Hindlimb muscle (tissue), 1 donor: ENCODE results near the gene PFDN2. TPM values are rescaled to one million over a fixed set of nuclear protein-coding genes. Genes with fewer than 3 reads are reported as not detected.
"Not testable (repeated sequence)": the region's sequence is repeated elsewhere in the genome, so short reads cannot be mapped to it uniquely, and the experiment has no call there.

Experiments
- DNase-seq: peaks from one replicate; pipeline ENCODE4 v3.0.0-alpha.2; 2013
- polyA plus RNA-seq: library from polyadenylated mRNA; unstranded; fragments of 120-200 nt; gene quantifications from one replicate; pipeline ENCODE4 v1.2.1, GENCODE V29; 2013; ENCODE audit not compliant: insufficient read length

PFDN2 gene
- polyA plus RNA-seq, 1 donor, result 66.3 TPM

- no peak for DNase-seq
Measured at GRCh38 chr1:161138431-161138830, 20.6 kb upstream of the PFDN2 start.

- no peak for DNase-seq
Measured at GRCh38 chr1:161137881-161138280, 20.0 kb upstream of the PFDN2 start.

GRCh38 chr1:161133220-161133740 lies 15.4 kb upstream of the PFDN2 start:
- no peak for DNase-seq

GRCh38 chr1:161132410-161133219 lies 14.8 kb upstream of the PFDN2 start, which contains the start of gene DEDD:
TSS of gene DEDD (minus strand) at chr1:161132667. CDS start at chr1:161124462, 8,205 bp downstream.
- peak; percentile 95 for DNase-seq

- peak; percentile 41 for DNase-seq
Measured at GRCh38 chr1:161131523-161132409, 13.9 kb upstream of the PFDN2 start.

DNA sequence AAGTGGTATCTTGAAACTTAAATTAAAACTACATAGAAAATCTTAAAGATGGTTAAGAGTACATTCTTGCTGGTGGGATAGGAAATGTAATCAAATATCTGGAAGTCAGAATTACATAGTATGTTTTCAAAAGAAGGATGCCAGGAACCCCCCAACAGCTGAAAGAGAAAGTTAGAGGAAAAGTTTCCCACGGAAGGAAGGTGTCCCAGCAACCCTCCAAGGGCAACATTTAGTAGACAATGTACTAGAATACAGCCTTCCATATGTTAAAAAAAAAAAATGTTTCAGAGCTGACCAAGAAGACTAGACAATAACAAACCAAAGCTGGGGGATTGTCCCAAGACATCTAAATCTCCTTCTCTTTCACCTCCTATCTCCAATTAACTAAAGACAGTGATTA lies 12.4 kb upstream of the PFDN2 start:
- no peak for DNase-seq

GRCh38 chr1:161128591-161129420 lies 11.0 kb upstream of the PFDN2 start:
- DNase-seq, result no peak

- DNase-seq, result no peak
Measured at GRCh38 chr1:161127649-161128048, 9.8 kb upstream of the PFDN2 start.

DNA sequence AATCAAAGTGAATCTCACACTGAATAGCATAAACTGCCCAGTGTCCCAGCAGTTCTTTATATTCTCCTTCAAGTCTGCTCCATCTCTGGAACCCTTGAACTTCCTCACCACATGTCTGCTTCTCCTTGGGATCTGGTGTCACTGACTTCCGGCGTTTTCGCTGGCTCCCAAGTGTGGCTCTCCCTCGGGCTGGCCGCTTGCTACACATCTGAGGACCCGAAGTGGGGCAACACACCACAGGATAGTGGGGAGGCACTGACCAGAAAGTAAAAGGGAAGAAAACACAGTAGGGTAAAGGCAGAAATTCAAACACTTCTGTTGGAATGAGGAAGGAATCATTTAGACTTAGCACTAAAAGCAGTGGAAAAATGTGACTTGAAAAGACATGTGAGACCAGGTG lies 5.1 kb upstream of the PFDN2 start:
- no peak for DNase-seq

DNA sequence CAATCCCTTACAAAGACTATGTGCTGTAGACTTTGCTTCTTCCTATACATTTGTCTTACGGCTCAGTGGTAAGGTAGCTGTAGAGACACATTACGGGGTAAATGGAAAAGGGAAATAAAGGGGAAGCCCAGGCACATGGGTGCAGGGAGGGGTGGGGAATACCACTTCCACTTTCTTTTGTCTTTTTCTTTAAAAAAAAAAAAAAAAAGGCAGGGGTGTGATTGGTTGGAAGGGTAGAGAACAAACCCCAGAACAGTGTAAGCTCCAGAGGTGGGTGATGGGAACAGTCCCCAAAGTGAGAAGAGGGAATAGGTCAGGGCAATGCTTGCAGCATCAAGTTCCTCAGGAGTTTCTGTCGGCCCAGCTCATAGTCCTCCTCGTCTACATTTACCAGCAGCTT lies 4.0 kb upstream of the PFDN2 start:
- DNase-seq, result no peak

DNA sequence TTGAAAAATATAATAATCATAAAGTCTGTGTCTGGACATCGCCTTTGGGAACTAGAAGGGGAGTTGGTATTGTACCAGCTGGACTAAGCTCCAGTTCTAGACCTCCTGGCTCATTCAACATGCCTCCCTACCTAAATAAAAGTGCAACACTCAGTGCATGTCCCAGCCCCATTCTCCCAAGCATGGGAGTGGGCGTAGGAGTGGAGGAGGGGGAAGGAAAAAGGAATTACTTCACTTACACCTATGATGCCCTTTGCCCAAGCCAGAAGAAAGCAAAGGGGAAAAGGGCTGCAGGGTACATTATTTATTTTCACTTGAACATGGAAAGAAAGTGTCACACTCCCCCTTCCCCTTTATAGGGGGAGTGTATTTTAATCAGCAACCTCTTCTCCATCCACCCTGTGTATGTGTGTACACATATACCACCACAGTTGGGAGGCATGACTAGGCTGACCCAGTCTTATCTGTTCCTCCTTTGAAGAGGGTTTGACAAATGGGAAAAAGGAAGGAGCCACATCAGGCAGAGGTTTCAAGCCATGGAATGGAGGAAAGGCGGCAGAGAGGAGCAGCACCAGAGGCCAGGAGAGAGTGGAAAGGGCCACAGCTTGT lies 3.3 kb upstream of the PFDN2 start:
- no peak for DNase-seq

- peak; percentile 46 for DNase-seq
Measured at GRCh38 chr1:161119092-161119903, 1.5 kb upstream of the PFDN2 start.

DNA sequence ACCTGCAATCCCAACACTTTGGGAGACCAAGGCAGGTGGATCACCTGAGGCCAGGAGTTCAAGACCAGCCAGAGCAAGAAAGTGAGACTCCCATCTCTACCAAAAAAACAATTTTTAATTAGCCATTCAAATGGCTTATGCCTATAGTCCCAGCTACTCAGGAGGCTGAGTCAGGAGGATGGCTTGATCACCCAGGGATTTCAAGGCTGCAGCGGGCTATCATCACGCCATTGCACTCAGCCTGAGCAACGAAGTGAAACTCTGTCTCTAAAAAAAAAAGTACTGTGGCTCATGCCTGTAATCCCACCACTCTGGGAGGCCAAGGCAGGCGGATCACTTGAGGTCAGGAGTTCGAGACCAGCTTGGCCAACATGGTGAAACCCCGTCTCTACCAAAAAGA lies 1.9 kb downstream of the PFDN2 start:
- not testable (repeated sequence) for DNase-seq

GRCh38 chr1:161115132-161115711 lies 2.6 kb downstream of the PFDN2 start:
- no peak for DNase-seq

DNA sequence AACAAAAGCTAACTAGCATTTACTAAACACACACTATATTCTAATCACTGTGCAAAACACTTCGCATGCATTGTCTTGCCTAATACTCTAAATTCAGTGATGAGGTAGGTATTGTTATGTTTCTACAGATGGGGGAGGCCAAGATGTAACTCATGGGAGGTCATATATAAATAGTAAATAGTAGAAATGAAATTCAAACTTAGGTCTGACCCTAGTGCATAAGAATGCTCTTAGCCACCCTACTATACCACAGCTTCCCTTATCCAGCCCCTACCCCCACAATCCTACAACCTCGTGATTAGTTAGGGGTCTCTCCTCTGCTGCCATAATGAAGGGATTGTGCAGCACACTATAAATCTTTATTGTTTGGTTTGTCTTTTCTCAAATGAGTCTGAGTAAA lies 3.3 kb downstream of the PFDN2 start:
- DNase-seq, result no peak

DNA sequence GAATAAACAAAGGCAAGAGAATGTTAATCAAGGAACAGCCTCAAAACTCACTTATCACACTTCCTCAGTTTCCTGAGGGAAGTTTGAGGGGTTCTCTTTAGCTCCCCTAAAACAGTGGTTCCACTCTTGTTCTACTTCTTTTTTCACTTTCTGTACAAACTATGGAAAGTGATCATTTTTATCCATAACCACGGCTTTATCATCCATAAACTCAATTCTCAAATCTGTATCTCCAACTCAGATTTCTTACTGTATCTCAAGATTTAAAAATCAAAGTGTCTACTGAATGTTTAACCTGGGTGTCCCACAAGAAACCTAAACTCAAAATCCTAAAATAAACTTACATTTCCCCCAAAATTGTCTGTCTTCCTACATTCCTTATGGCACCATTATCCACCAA lies 3.9 kb downstream of the PFDN2 start:
- DNase-seq, result no peak

DNA sequence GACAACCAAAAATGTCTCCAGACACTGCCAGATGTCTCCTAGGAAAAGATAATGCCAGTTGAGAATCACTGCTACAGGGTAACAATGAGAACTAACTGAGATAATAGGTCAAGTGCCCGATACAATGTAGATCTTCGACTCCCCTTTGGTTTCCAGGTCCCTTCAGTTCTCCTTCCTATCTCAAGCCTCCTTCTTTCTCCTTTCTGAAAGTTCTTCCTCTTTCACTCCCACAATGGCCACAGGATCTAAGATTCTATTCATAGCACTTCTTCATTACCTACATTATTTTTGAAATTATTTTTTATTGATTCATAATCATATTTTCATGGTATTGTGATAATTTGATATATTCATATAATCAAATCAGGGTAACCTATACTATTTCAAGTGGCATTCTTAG lies 6.3 kb downstream of the PFDN2 start:
- DNase-seq, result no peak

- no peak for DNase-seq
Measured at GRCh38 chr1:161111117-161111516, 6.7 kb downstream of the PFDN2 start.

DNA sequence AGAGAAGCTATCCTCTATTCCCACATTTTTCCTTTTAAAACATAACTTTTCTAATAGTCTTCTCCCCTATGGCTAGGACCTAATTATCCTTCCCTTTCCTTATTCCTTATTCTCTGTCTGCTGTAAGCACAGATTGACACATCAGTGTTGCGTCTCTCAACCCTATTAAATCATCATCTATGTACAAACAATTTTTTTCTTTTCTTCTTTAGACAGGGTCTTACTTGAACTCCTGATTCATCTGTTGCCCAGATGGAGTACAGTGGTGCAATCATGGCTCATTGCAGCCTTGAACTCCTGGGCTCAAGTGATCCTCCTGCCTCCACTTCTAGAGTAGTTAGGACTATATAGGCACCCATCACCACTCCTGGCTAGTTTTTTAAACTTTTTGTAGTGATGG lies 11.4 kb downstream of the PFDN2 start:
- no peak for DNase-seq

GRCh38 chr1:161100556-161100955 lies 17.3 kb downstream of the PFDN2 start:
- DNase-seq, result no peak
